K562 (cell line): Measurements from ENCODE around the gene GASK1B. TPM values are rescaled to one million over a fixed set of nuclear protein-coding genes. Genes with fewer than 3 reads are reported as not detected.

ENCODE experiments used
- ATF7 ChIP-seq: fragments of 450-650 bp; IDR thresholded peaks from 2 replicates; pipeline ENCODE4 v1.7.1; 2014; ENCODE audit warnings: mild to moderate bottlenecking, moderate library complexity
- CBX3 ChIP-seq, 2 experiments: IDR thresholded peaks; 1 replicate in 1 of 2; 2 replicates in 1 of 2; pipeline ENCODE4 v1.6.1; 2012; ENCODE audit warnings: inconsistent platforms in 2 of 2, low read length in 2 of 2, borderline replicate concordance in 1 of 2, control low read depth in 1 of 2
- CREM ChIP-seq: IDR thresholded peaks from 2 replicates; pipeline ENCODE4 v1.6.1; 2014; ENCODE audit warnings: antibody characterized with exemption, low read depth
- CXXC5 ChIP-seq: fragments of 250-450 bp; sonication (Bioruptor Pico); IDR thresholded peaks from 2 replicates; pipeline ENCODE4 v1.8.0; 2022; ENCODE audit warnings: inconsistent platforms, mild to moderate bottlenecking, moderate library complexity
- GABPA ChIP-seq: fragments of 200-800 bp; sonication (Bioruptor generic); conservative IDR thresholded peaks from 2 replicates; pipeline ENCODE4 v1.6.1; 2016; ENCODE audit warnings: low read depth, missing genetic modification characterization, missing compliant biosample characterization
- MGA ChIP-seq: fragments of 450-650 bp; IDR thresholded peaks from 2 replicates; pipeline ENCODE4 v1.6.1; 2016; ENCODE audit warnings: mild to moderate bottlenecking, moderate library complexity
- ZBTB12 ChIP-seq: fragments of 250-450 bp; sonication (Bioruptor Pico); IDR thresholded peaks from 2 replicates; pipeline ENCODE4 v1.4.0; 2020
- ZBTB9 ChIP-seq: fragments of 450-650 bp; formaldehyde crosslinking; IDR thresholded peaks from 2 replicates; pipeline ENCODE4 v1.4.0; 2020; ENCODE audit warnings: mild to moderate bottlenecking, moderate library complexity
- ZNF253 ChIP-seq: fragments of 250-450 bp; sonication (Bioruptor Pico); conservative IDR thresholded peaks from 2 replicates; pipeline ENCODE4 v1.6.1; 2021; ENCODE audit warnings: mild to moderate bottlenecking
- polyA plus RNA-seq, 8 experiments: library from polyadenylated mRNA; depleted of rRNA in 4 of 8; stranded (reverse) in 5 of 8; unstranded in 3 of 8; fragments of >200 nt; fragmentation: Nextera tagmentation in 2 of 8; fragmentation: Illumina TruSeq in 1 of 8; extraction: Ambion mirVana in 2 of 8; extraction: Trizol in 1 of 8; gene quantifications; 2 replicates each; pipeline versions ENCODE4 v1.2.1 to v1.2.3, GENCODE V29; 2011 to 2014; ENCODE audit warnings: inconsistent platforms in 1 of 8, missing spikeins in 1 of 8
- total RNA-seq, 7 experiments: library from RNA; depleted of rRNA in 6 of 7; stranded (reverse); fragments of >200 nt in 6 of 7; fragmentation: Illumina TruSeq in 2 of 7; extraction: Trizol in 2 of 7; gene quantifications; 2 replicates each; pipeline versions ENCODE4 v1.2.1 to v1.2.3, GENCODE V29; 2011 to 2021; ENCODE audit warnings: low replicate concordance in 1 of 7

The GASK1B gene
- total and polyA plus RNA-seq, 9 of the 15 experiments (the other 6 are each of a cell fraction or from before 2014, with no cell fraction given) = 0.13 to 1.2 (median 0.61) TPM

- TF ChIP-seq MGA (peak; percentile 72), GABPA (tag) (peak; percentile 94), ZNF253 (CRISPR knock-in tag) (no peak), CXXC5 (CRISPR knock-in tag) (peak; percentile 96), ATF7 (0 out of 2 replicates have a peak, but pooled peaks have one; percentile 20), CREM (peak; percentile 96), ZBTB12 (CRISPR knock-in tag) (peak; percentile 72), ZBTB9 (CRISPR knock-in tag) (0 out of 2 replicates have a peak, but pooled peaks have one; percentile 38), CBX3 (IDR thresholded peaks at IDR 0.05; ENCODE audit: borderline replicate concordance in 1 of 2, low read length in 2 of 2) (peak in 1 of 2 experiments; percentile 79; a peak in 1 of 3 replicates)
Measured at GRCh38 chr4:158182736-158183135, 9.9 kb upstream of the GASK1B start (continued).
